KMS-11 (cell line): ENCODE results near the gene PROM1.

Experiments used
- H2AFZ ChIP-seq: fragments of 200-600 bp; sonication (generic); 2 replicates; pipeline ENCODE4 v1.6.1; 2016; ENCODE audit warnings: antibody characterized with exemption, mixed run types, low read depth
- H3K27ac ChIP-seq: fragments of 200-600 bp; sonication (generic); 2 replicates; pipeline ENCODE4 v1.6.1; 2016; ENCODE audit warnings: mild to moderate bottlenecking, mixed run types
- H3K27me3 ChIP-seq: fragments of 200-600 bp; sonication (generic); 2 replicates; pipeline ENCODE4 v1.6.1; 2017; ENCODE audit warnings: mild to moderate bottlenecking, low read depth, mixed run types, moderate library complexity; ENCODE audit not compliant: insufficient read depth
- H3K36me3 ChIP-seq: fragments of 200-600 bp; sonication (generic); 2 replicates; pipeline ENCODE4 v1.6.1; 2017; ENCODE audit warnings: mild to moderate bottlenecking, mixed run types; ENCODE audit not compliant: insufficient read depth
- H3K4me1 ChIP-seq: fragments of 200-600 bp; sonication (generic); 2 replicates; pipeline ENCODE4 v1.6.1; 2016; ENCODE audit warnings: mild to moderate bottlenecking, low read depth, mixed run types; ENCODE audit not compliant: poor library complexity, severe bottlenecking
- H3K4me2 ChIP-seq: fragments of 200-600 bp; sonication (generic); 2 replicates; pipeline ENCODE4 v1.7.0; 2016; ENCODE audit warnings: mild to moderate bottlenecking, mixed run types
- H3K4me3 ChIP-seq: fragments of 200-600 bp; sonication (generic); IDR thresholded peaks from 2 replicates; pipeline ENCODE4 v1.6.1; 2017; ENCODE audit warnings: low read depth, low read length, mixed read lengths; ENCODE audit not compliant: insufficient read depth
- H3K79me2 ChIP-seq: fragments of 200-600 bp; sonication (generic); 2 replicates; pipeline ENCODE4 v1.6.1; 2016; ENCODE audit warnings: low read depth, mixed run types; ENCODE audit not compliant: insufficient read depth
- H3K9ac ChIP-seq: fragments of 200-600 bp; sonication (generic); 2 replicates; pipeline ENCODE4 v1.6.1; 2016; ENCODE audit warnings: mild to moderate bottlenecking, mixed run types
- H4K20me1 ChIP-seq: fragments of 200-600 bp; sonication (generic); 2 replicates; pipeline ENCODE4 v1.6.1; 2016; ENCODE audit warnings: mild to moderate bottlenecking, mixed run types; ENCODE audit not compliant: insufficient read depth
- CTCF ChIP-seq: fragments of 200-600 bp; sonication (generic); conservative IDR thresholded peaks from 2 replicates; pipeline ENCODE4 v1.6.1; 2017; ENCODE audit warnings: low read depth, mild to moderate bottlenecking, antibody characterized with exemption, low read length, moderate library complexity, mixed read lengths

PROM1 gene

DNA sequence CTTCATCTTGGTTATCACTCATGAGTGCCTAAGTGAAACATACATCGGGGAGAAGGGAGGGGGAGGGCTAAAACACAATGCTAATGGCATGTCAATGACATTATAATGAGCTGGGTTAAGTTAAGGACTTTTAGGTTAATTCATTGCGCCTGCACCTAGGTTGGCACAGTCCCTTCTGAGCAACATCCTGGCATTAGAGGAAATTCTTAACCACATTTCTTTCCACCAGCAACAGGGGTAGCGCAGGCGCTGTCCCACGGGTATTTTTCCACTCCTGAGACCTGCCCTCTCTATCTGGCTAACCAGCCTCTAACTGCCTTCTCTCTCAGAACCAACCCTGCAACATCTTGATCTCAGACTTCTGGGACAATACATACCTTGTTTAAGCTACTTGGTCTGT, 39.0 kb upstream of the PROM1 start:
- H3K27ac ChIP-seq = no peak overlapping the region
- no peak overlapping the region for H3K9ac ChIP-seq
- H3K4me3 ChIP-seq = no peak overlapping the region
- H3K4me1 ChIP-seq = no peaks in the 10 kb centered on the region
- no peaks in the 10 kb centered on the region for H3K79me2 ChIP-seq
- TF ChIP-seq CTCF = no peak
- H4K20me1 ChIP-seq = no peaks in the 10 kb centered on the region
- no peaks in the 10 kb centered on the region for H3K36me3 ChIP-seq
- H3K27me3 ChIP-seq = no peaks in the 10 kb centered on the region
- no peak overlapping the region for H2AFZ ChIP-seq
- no peak overlapping the region for H3K4me2 ChIP-seq

DNA sequence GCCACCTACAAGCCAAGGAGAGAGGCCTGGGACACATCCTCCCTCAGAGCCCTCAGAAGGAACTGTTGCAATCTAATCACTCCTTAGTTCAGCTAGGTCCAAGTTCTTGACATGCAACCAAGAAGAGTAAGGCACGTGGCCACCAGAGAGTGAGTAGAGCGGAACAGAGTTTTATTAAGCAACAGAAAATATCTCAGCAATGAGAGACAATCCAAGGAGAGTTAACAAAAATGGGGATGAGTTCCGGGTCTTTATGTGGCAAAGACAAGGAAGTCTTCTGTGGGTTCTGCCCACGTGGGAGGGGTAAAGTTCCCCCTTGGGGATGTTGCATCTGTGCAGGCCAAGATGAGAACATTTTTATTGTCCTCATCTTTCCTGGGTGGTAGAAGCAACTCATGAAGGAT, 38.5 kb upstream of the PROM1 start:
- Histone ChIP-seq H2AFZ (no peak overlapping the region), H3K36me3 (no peaks in the 10 kb centered on the region), H4K20me1 (no peaks in the 10 kb centered on the region), H3K4me3 (no peak overlapping the region), H3K27ac (no peak overlapping the region), H3K4me1 (no peaks in the 10 kb centered on the region), H3K79me2 (no peaks in the 10 kb centered on the region), H3K9ac (no peak overlapping the region), H3K27me3 (no peaks in the 10 kb centered on the region), H3K4me2 (no peak overlapping the region)
- no peak for TF ChIP-seq CTCF

GRCh38 chr4:16120720-16121119, 36.9 kb upstream of the PROM1 start:
- Histone ChIP-seq H2AFZ (no peak overlapping the region), H3K36me3 (no peaks in the 10 kb centered on the region), H3K9ac (no peak overlapping the region), H4K20me1 (no peaks in the 10 kb centered on the region), H3K79me2 (no peaks in the 10 kb centered on the region), H3K4me3 (no peak overlapping the region), H3K4me2 (no peak overlapping the region), H3K27me3 (no peaks in the 10 kb centered on the region), H3K4me1 (no peaks in the 10 kb centered on the region), H3K27ac (no peak overlapping the region)
- TF ChIP-seq CTCF = no peak

DNA sequence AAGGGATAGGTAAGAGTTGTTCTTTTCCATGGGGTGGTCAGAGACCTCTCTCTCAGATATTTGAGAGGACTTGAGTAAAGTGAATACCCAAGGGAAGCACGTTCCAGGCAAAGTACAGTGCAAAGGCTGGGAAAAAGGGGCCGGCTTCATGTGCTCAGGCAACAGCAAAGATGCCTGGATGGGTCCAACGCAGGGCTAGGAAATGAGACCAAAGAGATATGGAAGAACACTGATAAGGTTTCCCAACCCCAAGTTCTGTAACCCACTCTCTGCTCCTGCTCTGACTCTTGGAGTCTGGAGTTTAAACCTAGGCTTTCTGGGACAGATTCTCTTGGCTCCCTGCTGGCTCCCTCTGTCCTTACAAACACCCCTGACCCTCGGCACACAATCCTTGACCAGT, 36.2 kb upstream of the PROM1 start:
- no peak for TF ChIP-seq CTCF
- Histone ChIP-seq H3K79me2 (no peaks in the 10 kb centered on the region), H4K20me1 (no peaks in the 10 kb centered on the region), H3K27me3 (no peaks in the 10 kb centered on the region), H3K4me3 (no peak overlapping the region), H2AFZ (no peak overlapping the region), H3K4me1 (no peaks in the 10 kb centered on the region), H3K4me2 (no peak overlapping the region), H3K27ac (no peak overlapping the region), H3K9ac (no peak overlapping the region), H3K36me3 (no peaks in the 10 kb centered on the region)

DNA sequence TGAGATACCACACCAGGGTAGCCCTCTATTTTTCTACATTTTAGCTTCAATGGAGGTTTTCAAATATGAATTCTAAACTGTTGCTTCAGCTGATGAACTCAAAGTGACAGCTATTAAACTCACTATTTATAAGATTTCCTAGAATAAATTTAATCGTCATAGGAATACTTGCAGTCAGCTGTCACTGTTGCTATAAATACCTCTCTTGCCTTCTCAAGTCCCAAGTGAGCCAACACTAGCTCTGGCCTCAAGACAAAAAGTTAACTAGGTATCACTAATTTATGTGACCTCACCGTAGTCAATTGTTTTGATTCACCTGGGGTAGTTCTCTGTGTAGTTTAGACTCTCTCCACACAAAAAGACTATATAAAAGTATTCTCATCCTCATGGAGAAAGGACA, 34.3 kb upstream of the PROM1 start:
- Histone ChIP-seq H3K4me1 (no peaks in the 10 kb centered on the region), H3K9ac (no peak overlapping the region), H2AFZ (no peak overlapping the region), H3K36me3 (no peaks in the 10 kb centered on the region), H3K4me2 (no peak overlapping the region), H4K20me1 (no peaks in the 10 kb centered on the region), H3K27ac (no peak overlapping the region), H3K79me2 (no peaks in the 10 kb centered on the region), H3K4me3 (no peak overlapping the region), H3K27me3 (no peaks in the 10 kb centered on the region)
- TF ChIP-seq CTCF = no peak
